Panc1 (cell line): ENCODE results near the gene DGCR2. TPM values are rescaled to one million over a fixed set of nuclear protein-coding genes. Genes with fewer than 3 reads are reported as not detected.

Experiments used
- ATAC-seq: fragments of 200-7000 bp; cut with Tn5 transposase; 2 replicates; pipeline ENCODE4 v1.9.1; 2020; ENCODE audit warnings: mild to moderate bottlenecking, moderate library complexity
- BruUV-seq: library from RNA; stranded (reverse); fragments of 400-500 nt; replicated peaks from 2 replicates; lab custom pipeline; 2021; lab: Mats Ljungman, UMichigan
- CTCF ChIA-PET: fragments of 300-600 bp; sonication (Branson Sonifier 250); formaldehyde crosslinking; loops from one replicate; lab custom pipeline; 2022; ENCODE audit warnings: antibody characterized with exemption; lab: Charles Lee
- POLR2A ChIA-PET: fragments of 300-600 bp; sonication (Branson Sonifier 250); formaldehyde crosslinking; loops from one replicate; lab custom pipeline; 2022; ENCODE audit warnings: antibody characterized with exemption; lab: Charles Lee
- DNase-seq: peaks from one replicate; pipeline ENCODE4 v3.0.0-alpha.2; 2010; ENCODE audit warnings: low read depth, low spot score
- H3K27ac ChIP-seq: 2 replicates; pipeline ENCODE4 v1.5.1; 2011; ENCODE audit warnings: mild to moderate bottlenecking, low read length, inconsistent platforms
- H3K27me3 ChIP-seq: fragments of 200-500 bp; sonication (Bioruptor generic); 2 replicates; pipeline ENCODE4 v1.6.0; 2014; ENCODE audit warnings: low read length, inconsistent platforms; ENCODE audit not compliant: control insufficient read depth, insufficient read depth
- H3K36me3 ChIP-seq: fragments of 200-500 bp; sonication (Bioruptor generic); 2 replicates; pipeline ENCODE4 v1.5.1; 2014; ENCODE audit warnings: inconsistent platforms, mild to moderate bottlenecking, low read length, moderate library complexity; ENCODE audit not compliant: control insufficient read depth, insufficient read depth
- H3K4me1 ChIP-seq: 2 replicates; pipeline ENCODE4 v1.5.1; 2011; ENCODE audit warnings: inconsistent platforms, mild to moderate bottlenecking, low read length, moderate library complexity; ENCODE audit not compliant: control insufficient read depth, insufficient read depth
- H3K4me3 ChIP-seq, 2 experiments: 2 replicates each; pipeline ENCODE4 v1.5.1; 2011 to 2012; ENCODE audit warnings: low read depth in 2 of 2, low read length in 2 of 2, mild to moderate bottlenecking in 2 of 2, inconsistent platforms in 1 of 2, moderate library complexity in 1 of 2
- H3K9me3 ChIP-seq: fragments of 200-500 bp; sonication (Bioruptor generic); 2 replicates; pipeline ENCODE4 v1.5.1; 2014; ENCODE audit warnings: low read depth, mild to moderate bottlenecking, inconsistent platforms, low read length, moderate library complexity; ENCODE audit not compliant: control insufficient read depth, insufficient read depth
- POLR2AphosphoS5 ChIP-seq: IDR thresholded peaks from 2 replicates; pipeline ENCODE4 v1.6.1; 2012; ENCODE audit warnings: mild to moderate bottlenecking, low read depth, low read length, moderate library complexity
- SIN3A ChIP-seq: IDR thresholded peaks from 2 replicates; pipeline ENCODE4 v1.6.1; 2012; ENCODE audit warnings: low read depth, mild to moderate bottlenecking, low read length, moderate library complexity, borderline replicate concordance; ENCODE audit not compliant: insufficient read depth
- TCF7L2 ChIP-seq: IDR thresholded peaks from 2 replicates; pipeline ENCODE4 v1.6.1; 2011; ENCODE audit warnings: mild to moderate bottlenecking, low read depth, low read length, inconsistent platforms
- in situ Hi-C: cut with HindIII; loops from 2 replicates; pipeline ENCODE4 v1.10.0; 2016; ENCODE audit warnings: low sequenced_read_pairs, low pct_unique_long_range_greater_than_20kb
- intact Hi-C: fragments of 100-400 bp; cut with micrococcal nuclease; formaldehyde crosslinking; loops from one replicate; pipeline ENCODE4 v1.10.0; 2022; ENCODE audit not compliant: unreplicated experiment
- total RNA-seq: library from RNA; stranded (reverse); gene quantifications from one replicate; pipeline ENCODE4 v1.2.1, GENCODE V29; 2021; ENCODE audit not compliant: unreplicated experiment
- TF ChIP-seq, protein P1 (sequence below): fragments of 450-650 bp; IDR thresholded peaks from 2 replicates; pipeline ENCODE4 v1.5.1; 2017; ENCODE audit warnings: mild to moderate bottlenecking
- TF ChIP-seq, protein P2 (sequence below), 2 experiments: IDR thresholded peaks; 2 replicates each; pipeline ENCODE4 v1.6.1; 2011 to 2012; ENCODE audit warnings: low read depth in 2 of 2, control low read depth in 1 of 2, low read length in 1 of 2, mild to moderate bottlenecking in 1 of 2, moderate library complexity in 1 of 2; ENCODE audit not compliant: insufficient read depth in 1 of 2

The DGCR2 gene
- total RNA-seq, 1 experiment from 2014 or later: 35.1 TPM

DNA sequence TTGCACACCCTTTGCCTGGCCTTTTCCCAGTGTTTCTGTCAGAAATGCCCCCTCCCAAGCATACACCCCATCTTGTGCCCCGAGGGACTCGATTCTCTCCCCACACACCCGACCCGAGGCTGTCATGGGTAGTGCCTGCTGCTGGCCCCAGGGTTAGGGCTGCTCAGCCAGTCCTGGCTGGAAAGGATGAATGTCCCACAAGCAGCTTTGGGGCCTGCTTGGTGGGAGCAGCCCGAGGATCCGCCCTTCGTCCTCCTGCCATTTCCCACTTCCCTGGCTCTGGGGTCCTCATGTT lies 131.1 kb downstream of the DGCR2 start:
- intact Hi-C loops (no loop called here), in situ Hi-C loops (no loop called here)
- TF ChIP-seq, protein P1, sequence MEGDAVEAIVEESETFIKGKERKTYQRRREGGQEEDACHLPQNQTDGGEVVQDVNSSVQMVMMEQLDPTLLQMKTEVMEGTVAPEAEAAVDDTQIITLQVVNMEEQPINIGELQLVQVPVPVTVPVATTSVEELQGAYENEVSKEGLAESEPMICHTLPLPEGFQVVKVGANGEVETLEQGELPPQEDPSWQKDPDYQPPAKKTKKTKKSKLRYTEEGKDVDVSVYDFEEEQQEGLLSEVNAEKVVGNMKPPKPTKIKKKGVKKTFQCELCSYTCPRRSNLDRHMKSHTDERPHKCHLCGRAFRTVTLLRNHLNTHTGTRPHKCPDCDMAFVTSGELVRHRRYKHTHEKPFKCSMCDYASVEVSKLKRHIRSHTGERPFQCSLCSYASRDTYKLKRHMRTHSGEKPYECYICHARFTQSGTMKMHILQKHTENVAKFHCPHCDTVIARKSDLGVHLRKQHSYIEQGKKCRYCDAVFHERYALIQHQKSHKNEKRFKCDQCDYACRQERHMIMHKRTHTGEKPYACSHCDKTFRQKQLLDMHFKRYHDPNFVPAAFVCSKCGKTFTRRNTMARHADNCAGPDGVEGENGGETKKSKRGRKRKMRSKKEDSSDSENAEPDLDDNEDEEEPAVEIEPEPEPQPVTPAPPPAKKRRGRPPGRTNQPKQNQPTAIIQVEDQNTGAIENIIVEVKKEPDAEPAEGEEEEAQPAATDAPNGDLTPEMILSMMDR: no peak
- TF ChIP-seq POLR2AphosphoS5 (no peak), SIN3A (no peak)
- TF ChIP-seq, protein P2, sequence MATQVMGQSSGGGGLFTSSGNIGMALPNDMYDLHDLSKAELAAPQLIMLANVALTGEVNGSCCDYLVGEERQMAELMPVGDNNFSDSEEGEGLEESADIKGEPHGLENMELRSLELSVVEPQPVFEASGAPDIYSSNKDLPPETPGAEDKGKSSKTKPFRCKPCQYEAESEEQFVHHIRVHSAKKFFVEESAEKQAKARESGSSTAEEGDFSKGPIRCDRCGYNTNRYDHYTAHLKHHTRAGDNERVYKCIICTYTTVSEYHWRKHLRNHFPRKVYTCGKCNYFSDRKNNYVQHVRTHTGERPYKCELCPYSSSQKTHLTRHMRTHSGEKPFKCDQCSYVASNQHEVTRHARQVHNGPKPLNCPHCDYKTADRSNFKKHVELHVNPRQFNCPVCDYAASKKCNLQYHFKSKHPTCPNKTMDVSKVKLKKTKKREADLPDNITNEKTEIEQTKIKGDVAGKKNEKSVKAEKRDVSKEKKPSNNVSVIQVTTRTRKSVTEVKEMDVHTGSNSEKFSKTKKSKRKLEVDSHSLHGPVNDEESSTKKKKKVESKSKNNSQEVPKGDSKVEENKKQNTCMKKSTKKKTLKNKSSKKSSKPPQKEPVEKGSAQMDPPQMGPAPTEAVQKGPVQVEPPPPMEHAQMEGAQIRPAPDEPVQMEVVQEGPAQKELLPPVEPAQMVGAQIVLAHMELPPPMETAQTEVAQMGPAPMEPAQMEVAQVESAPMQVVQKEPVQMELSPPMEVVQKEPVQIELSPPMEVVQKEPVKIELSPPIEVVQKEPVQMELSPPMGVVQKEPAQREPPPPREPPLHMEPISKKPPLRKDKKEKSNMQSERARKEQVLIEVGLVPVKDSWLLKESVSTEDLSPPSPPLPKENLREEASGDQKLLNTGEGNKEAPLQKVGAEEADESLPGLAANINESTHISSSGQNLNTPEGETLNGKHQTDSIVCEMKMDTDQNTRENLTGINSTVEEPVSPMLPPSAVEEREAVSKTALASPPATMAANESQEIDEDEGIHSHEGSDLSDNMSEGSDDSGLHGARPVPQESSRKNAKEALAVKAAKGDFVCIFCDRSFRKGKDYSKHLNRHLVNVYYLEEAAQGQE (IDR thresholded peaks at IDR 0.05; ENCODE audit: insufficient read depth in 1 of 2, low read depth in 2 of 2, low read length in 1 of 2): no peak
- ATAC-seq (no peak), DNase-seq (no peak)
- H3K36me3 ChIP-seq: no peaks in the 10 kb centered on the region
- no peaks in the 10 kb centered on the region for H3K9me3 ChIP-seq
- ChIA-PET CTCF (no interaction called here), POLR2A (no interaction called here)
- no peak overlapping the region for H3K27ac ChIP-seq
- no peaks in the 10 kb centered on the region for H3K27me3 ChIP-seq
- no peak overlapping the region for H3K4me3 ChIP-seq
- BruUV-seq: no TSS peak
- no peaks in the 10 kb centered on the region for H3K4me1 ChIP-seq

DNA sequence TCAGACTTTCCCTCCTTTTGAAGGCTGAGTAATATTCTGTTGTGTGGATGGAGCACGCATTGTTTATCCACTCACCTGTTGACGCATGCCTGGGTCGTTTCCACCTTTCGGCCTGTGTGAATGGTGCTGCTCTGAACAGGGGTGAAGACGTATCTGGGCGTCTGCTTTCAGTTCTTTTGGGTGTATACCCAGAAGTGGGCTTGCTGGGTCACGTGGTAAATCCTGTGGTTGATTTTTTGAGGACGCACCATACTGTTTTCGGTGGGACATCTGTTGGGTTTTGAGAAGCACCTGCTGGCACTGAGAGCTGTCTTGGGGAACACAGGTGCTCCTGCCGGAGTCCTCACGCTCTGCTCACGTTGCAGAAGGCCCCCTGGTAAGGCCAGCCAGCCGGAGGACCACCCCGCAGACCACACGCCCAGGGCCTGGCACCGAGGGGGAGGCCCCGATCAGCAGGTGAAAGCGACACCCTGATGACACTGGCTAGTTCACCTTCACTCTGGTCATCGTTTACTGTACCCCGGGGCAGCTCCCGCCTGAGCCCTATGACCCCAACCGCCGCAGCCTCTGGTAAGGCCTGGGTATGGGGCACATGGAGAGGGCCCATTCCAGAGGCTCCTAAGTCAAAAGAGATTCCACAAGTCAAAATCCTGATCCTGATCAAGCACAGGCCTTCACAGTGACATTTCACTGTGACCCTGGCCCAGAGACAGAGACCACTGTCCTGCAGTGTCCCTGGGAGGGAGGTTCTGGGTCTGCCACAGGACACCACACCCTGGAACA lies 131.7 kb downstream of the DGCR2 start:
- Histone ChIP-seq H3K36me3 (no peaks in the 10 kb centered on the region), H3K4me1 (no peaks in the 10 kb centered on the region), H3K4me3 (no peak overlapping the region), H3K27ac (no peak overlapping the region), H3K27me3 (no peaks in the 10 kb centered on the region), H3K9me3 (no peaks in the 10 kb centered on the region)
- ATAC-seq (no peak), DNase-seq (no peak)
- intact Hi-C loops: no loop called here
- BruUV-seq: no TSS peak
- ChIA-PET POLR2A (no interaction called here), CTCF (no interaction called here)
- TF ChIP-seq TCF7L2: no peak
- TF ChIP-seq, protein P1: no peak
- TF ChIP-seq SIN3A: no peak
- no peak for TF ChIP-seq POLR2AphosphoS5
- TF ChIP-seq, protein P2 (IDR thresholded peaks at IDR 0.05; ENCODE audit: insufficient read depth in 1 of 2, low read depth in 2 of 2, low read length in 1 of 2): no peak
- in situ Hi-C loops: no loop called here
